ENCODE measurements around the gene GOLGA3.
"Not testable (repeated sequence)": the region's sequence is repeated elsewhere in the genome, so short reads cannot be mapped to it uniquely, and the experiment has no call there.

The GOLGA3 gene

GRCh38 chr12:132779781-132780353 lies 48.8 kb downstream of the GOLGA3 start:
- peaks cover 59% of the 10 kb centered on the region for H3K36me3 Mint-ChIP-seq (ENCODE audit: low read depth)
- no peak for TF ChIP-seq CTCF (IDR thresholded peaks at IDR 0.05; ENCODE audit: unreplicated experiment in 3 of 3)
- no peaks in the 10 kb centered on the region for H3K27me3 Mint-ChIP-seq (ENCODE audit: low read depth)
- peaks cover 12% of the 10 kb centered on the region for H3K4me1 Mint-ChIP-seq
- H3K27ac Mint-ChIP-seq = no peak overlapping the region
- H3K4me3 Mint-ChIP-seq = no peak overlapping the region
- H3K9me3 Mint-ChIP-seq = no peaks in the 10 kb centered on the region

GRCh38 chr12:132777614-132778013 lies 51.1 kb downstream of the GOLGA3 start:
- no peak for TF ChIP-seq CTCF (IDR thresholded peaks at IDR 0.05; ENCODE audit: unreplicated experiment in 3 of 3)
- H3K4me1 Mint-ChIP-seq = peaks cover 15% of the 10 kb centered on the region
- H3K36me3 Mint-ChIP-seq (ENCODE audit: low read depth) = peaks cover 52% of the 10 kb centered on the region
- H3K9me3 Mint-ChIP-seq = no peaks in the 10 kb centered on the region
- no peaks in the 10 kb centered on the region for H3K27me3 Mint-ChIP-seq (ENCODE audit: low read depth)
- no peak overlapping the region for H3K27ac Mint-ChIP-seq
- H3K4me3 Mint-ChIP-seq = no peak overlapping the region

GRCh38 chr12:132776816-132777568 lies 51.7 kb downstream of the GOLGA3 start:
- peaks cover 49% of the 10 kb centered on the region for H3K36me3 Mint-ChIP-seq (ENCODE audit: low read depth)
- H3K4me3 Mint-ChIP-seq = no peak overlapping the region
- no peaks in the 10 kb centered on the region for H3K27me3 Mint-ChIP-seq (ENCODE audit: low read depth)
- peaks cover 15% of the 10 kb centered on the region for H3K4me1 Mint-ChIP-seq
- peak overlapping the region in 1 of 3 experiments; percentile 75 for H3K27ac Mint-ChIP-seq
- no peak for TF ChIP-seq CTCF (IDR thresholded peaks at IDR 0.05; ENCODE audit: unreplicated experiment in 3 of 3)
- H3K9me3 Mint-ChIP-seq = no peaks in the 10 kb centered on the region

GRCh38 chr12:132776230-132776625 lies 52.4 kb downstream of the GOLGA3 start:
- H3K27me3 Mint-ChIP-seq (ENCODE audit: low read depth); H3K4me3 Mint-ChIP-seq; H3K9me3 Mint-ChIP-seq: not testable (repeated sequence)
- H3K36me3 Mint-ChIP-seq (ENCODE audit: low read depth) = peaks cover 44% of the 10 kb centered on the region
- H3K27ac Mint-ChIP-seq = peak overlapping the region in 1 of 3 experiments; percentile 75
- H3K4me1 Mint-ChIP-seq = peaks cover 15% of the 10 kb centered on the region

- Mint-ChIP-seq H3K9me3 (no peaks in the 10 kb centered on the region), H3K27me3 (ENCODE audit: low read depth) (no peaks in the 10 kb centered on the region), H3K27ac (no peak overlapping the region), H3K36me3 (ENCODE audit: low read depth) (peaks cover 41% of the 10 kb centered on the region), H3K4me1 (peaks cover 15% of the 10 kb centered on the region), H3K4me3 (no peak overlapping the region)
- no peak for TF ChIP-seq CTCF (IDR thresholded peaks at IDR 0.05; ENCODE audit: unreplicated experiment in 3 of 3)
These were observed 53.0 kb downstream of the GOLGA3 start for GRCh38 chr12:132775502-132776229.

GRCh38 chr12:132774646-132775275 lies 53.9 kb downstream of the GOLGA3 start:
- Mint-ChIP-seq H3K36me3 (ENCODE audit: low read depth) (peaks cover 31% of the 10 kb centered on the region), H3K27me3 (ENCODE audit: low read depth) (no peaks in the 10 kb centered on the region), H3K9me3 (no peaks in the 10 kb centered on the region), H3K4me1 (peaks cover 15% of the 10 kb centered on the region), H3K27ac (peak overlapping the region in 1 of 3 experiments; percentile 27), H3K4me3 (no peak overlapping the region)
- no peak for TF ChIP-seq CTCF (IDR thresholded peaks at IDR 0.05; ENCODE audit: unreplicated experiment in 3 of 3)
